ACC112 (cell line): Measurements from ENCODE around the gene JARID2.

Experiments used
- H2AFZ ChIP-seq: fragments of 200-600 bp; sonication (generic); one replicate; pipeline ENCODE4 v1.6.0; 2017; ENCODE audit warnings: antibody characterized with exemption, low read length; ENCODE audit not compliant: unreplicated experiment
- H3K27ac ChIP-seq: fragments of 200-600 bp; sonication (generic); 2 replicates; pipeline ENCODE4 v1.5.1; 2014; ENCODE audit warnings: low read depth, mild to moderate bottlenecking, antibody characterized with exemption, low read length, moderate library complexity
- H3K27me3 ChIP-seq: fragments of 200-600 bp; sonication (generic); 2 replicates; pipeline ENCODE4 v1.6.1; 2014; ENCODE audit warnings: mild to moderate bottlenecking, antibody characterized with exemption, low read length, moderate library complexity, mixed read lengths; ENCODE audit not compliant: insufficient read depth
- H3K36me3 ChIP-seq: fragments of 200-600 bp; sonication (generic); 2 replicates; pipeline ENCODE4 v1.6.1; 2016; ENCODE audit warnings: mild to moderate bottlenecking, antibody characterized with exemption, low read length, moderate library complexity, mixed read lengths; ENCODE audit not compliant: insufficient read depth
- H3K4me1 ChIP-seq: fragments of 200-600 bp; sonication (generic); one replicate; pipeline ENCODE4 v1.6.1; 2016; ENCODE audit warnings: low read length, mixed read lengths; ENCODE audit not compliant: insufficient read depth, unreplicated experiment, control insufficient read depth
- H3K4me3 ChIP-seq: fragments of 200-600 bp; sonication (generic); 2 replicates; pipeline ENCODE4 v1.5.1; 2014; ENCODE audit warnings: mild to moderate bottlenecking, low read depth, low read length
- H3K79me2 ChIP-seq: fragments of 200-600 bp; sonication (generic); one replicate; pipeline ENCODE4 v1.6.0; 2016; ENCODE audit warnings: low read length; ENCODE audit not compliant: control insufficient read depth, unreplicated experiment, insufficient read depth

The JARID2 gene

GRCh38 chr6:15247500-15248450 lies 1.9 kb downstream of the JARID2 start:
- H3K27ac ChIP-seq: peak overlapping the region; percentile 86
- peaks cover 6% of the 10 kb centered on the region for H3K4me1 ChIP-seq
- no peaks in the 10 kb centered on the region for H3K36me3 ChIP-seq
- H3K27me3 ChIP-seq: no peaks in the 10 kb centered on the region
- H3K4me3 ChIP-seq: peak overlapping the region; percentile 92
- peaks cover 58% of the 10 kb centered on the region for H3K79me2 ChIP-seq
- H2AFZ ChIP-seq: peak overlapping the region; percentile 2

- peaks cover 6% of the 10 kb centered on the region for H3K4me1 ChIP-seq
- peaks cover 68% of the 10 kb centered on the region for H3K79me2 ChIP-seq
- H3K27ac ChIP-seq: peak overlapping the region; percentile 77
These were observed 2.8 kb downstream of the JARID2 start for GRCh38 chr6:15248451-15249370.

GRCh38 chr6:15249371-15250019 lies 3.6 kb downstream of the JARID2 start:
- Histone ChIP-seq H3K27ac (peak overlapping the region; percentile 77), H3K27me3 (no peaks in the 10 kb centered on the region), H3K4me1 (peaks cover 12% of the 10 kb centered on the region), H3K4me3 (peak overlapping the region; percentile 90), H3K36me3 (no peaks in the 10 kb centered on the region), H2AFZ (no peak overlapping the region), H3K79me2 (peaks cover 76% of the 10 kb centered on the region)

More at GRCh38 chr6:15248451-15249370, 2.8 kb downstream of the JARID2 start:
- peak overlapping the region; percentile 59 for H2AFZ ChIP-seq
- no peaks in the 10 kb centered on the region for H3K27me3 ChIP-seq
- no peaks in the 10 kb centered on the region for H3K36me3 ChIP-seq
- peak overlapping the region; percentile 90 for H3K4me3 ChIP-seq

GRCh38 chr6:15250187-15251168 lies 4.6 kb downstream of the JARID2 start:
- Histone ChIP-seq H3K4me1 (peaks cover 12% of the 10 kb centered on the region), H3K27me3 (no peaks in the 10 kb centered on the region), H3K79me2 (peaks cover 83% of the 10 kb centered on the region), H2AFZ (no peak overlapping the region), H3K36me3 (no peaks in the 10 kb centered on the region), H3K4me3 (peak overlapping the region; percentile 90), H3K27ac (no peak overlapping the region; the same call in 1 of the 2 replicates)

GRCh38 chr6:15252195-15252594 lies 6.3 kb downstream of the JARID2 start:
- Histone ChIP-seq H3K4me1 (peaks cover 12% of the 10 kb centered on the region), H3K27ac (no peak overlapping the region), H2AFZ (no peak overlapping the region), H3K27me3 (no peaks in the 10 kb centered on the region), H3K36me3 (no peaks in the 10 kb centered on the region), H3K4me3 (no peak overlapping the region), H3K79me2 (peaks cover 88% of the 10 kb centered on the region)

GRCh38 chr6:15253203-15254022 lies 7.5 kb downstream of the JARID2 start:
- Histone ChIP-seq H3K4me1 (peaks cover 12% of the 10 kb centered on the region), H3K27ac (no peak overlapping the region), H3K4me3 (no peak overlapping the region)

GRCh38 chr6:15254070-15254975 lies 8.5 kb downstream of the JARID2 start:
- Histone ChIP-seq H3K36me3 (no peaks in the 10 kb centered on the region), H3K27me3 (no peaks in the 10 kb centered on the region), H3K27ac (no peak overlapping the region), H3K4me3 (no peak overlapping the region), H3K79me2 (peaks cover 95% of the 10 kb centered on the region), H3K4me1 (peaks cover 20% of the 10 kb centered on the region), H2AFZ (no peak overlapping the region)

More at GRCh38 chr6:15253203-15254022, 7.5 kb downstream of the JARID2 start:
- Histone ChIP-seq H3K79me2 (peaks cover 93% of the 10 kb centered on the region), H3K36me3 (no peaks in the 10 kb centered on the region), H2AFZ (no peak overlapping the region), H3K27me3 (no peaks in the 10 kb centered on the region)

GRCh38 chr6:15255481-15255880 lies 9.6 kb downstream of the JARID2 start:
- H2AFZ ChIP-seq: no peak overlapping the region
- H3K4me3 ChIP-seq: no peak overlapping the region
- peaks cover 85% of the 10 kb centered on the region for H3K79me2 ChIP-seq
- peaks cover 25% of the 10 kb centered on the region for H3K4me1 ChIP-seq
- no peaks in the 10 kb centered on the region for H3K27me3 ChIP-seq
- H3K27ac ChIP-seq: no peak overlapping the region
- H3K36me3 ChIP-seq: no peaks in the 10 kb centered on the region
